PC-9 (cell line): ENCODE measurements around the gene ATP6V0D1. TPM values are rescaled to one million over a fixed set of nuclear protein-coding genes. Genes with fewer than 3 reads are reported as not detected.

Experiments
- BruUV-seq: library from RNA; stranded (reverse); fragments of 400-500 nt; replicated peaks from 2 replicates; lab custom pipeline; 2021; lab: Mats Ljungman, UMichigan
- CTCF ChIA-PET: fragments of 300-600 bp; sonication (Branson Sonifier 250); formaldehyde crosslinking; loops from one replicate; lab custom pipeline; 2022; ENCODE audit warnings: antibody characterized with exemption; lab: Charles Lee
- POLR2A ChIA-PET: fragments of 300-600 bp; sonication (Branson Sonifier 250); formaldehyde crosslinking; loops from one replicate; lab custom pipeline; 2022; ENCODE audit warnings: antibody characterized with exemption; ENCODE audit not compliant: unreplicated experiment; lab: Charles Lee
- DNase-seq, 2 experiments: peaks; one replicate each; pipeline versions ENCODE4 v3.0.0 to v3.0.0-alpha.2; 2015 to 2022; ENCODE audit warnings: mixed read lengths in 1 of 2
- H2AFZ ChIP-seq: fragments of 200-600 bp; sonication (generic); 2 replicates; pipeline ENCODE4 v1.8.1; 2017; ENCODE audit warnings: antibody characterized with exemption
- H3F3A ChIP-seq: fragments of 200-600 bp; sonication (generic); 2 replicates; pipeline ENCODE4 v1.8.1; 2017; ENCODE audit warnings: antibody characterized with exemption, mild to moderate bottlenecking, low read depth; ENCODE audit not compliant: insufficient read depth
- H3K27ac ChIP-seq: fragments of 200-600 bp; sonication (generic); 2 replicates; pipeline ENCODE4 v1.6.1; 2016; ENCODE audit warnings: mixed run types
- H3K27me3 ChIP-seq: fragments of 200-600 bp; sonication (generic); 2 replicates; pipeline ENCODE4 v1.6.1; 2016; ENCODE audit warnings: low read depth, mixed run types; ENCODE audit not compliant: insufficient read depth
- H3K36me3 ChIP-seq: fragments of 200-600 bp; sonication (generic); 2 replicates; pipeline ENCODE4 v1.6.1; 2016; ENCODE audit warnings: low read depth, mixed run types
- H3K4me1 ChIP-seq: fragments of 200-600 bp; sonication (generic); replicated peaks from 2 replicates; pipeline ENCODE4 v1.6.1; 2016; ENCODE audit warnings: mixed run types; ENCODE audit not compliant: insufficient read depth
- H3K4me2 ChIP-seq: fragments of 200-600 bp; sonication (generic); 2 replicates; pipeline ENCODE4 v1.6.1; 2017; ENCODE audit warnings: mixed run types
- H3K4me3 ChIP-seq: fragments of 200-600 bp; sonication (generic); 2 replicates; pipeline ENCODE4 v1.6.1; 2016; ENCODE audit warnings: mixed run types
- H3K79me2 ChIP-seq: fragments of 200-600 bp; sonication (generic); 2 replicates; pipeline ENCODE4 v1.6.1; 2017; ENCODE audit warnings: low read depth, mixed run types
- H3K9me2 ChIP-seq: fragments of 200-600 bp; sonication (generic); 2 replicates; pipeline ENCODE4 v1.8.1; 2017; ENCODE audit warnings: mild to moderate bottlenecking; ENCODE audit not compliant: insufficient read depth
- H3K9me3 ChIP-seq: fragments of 200-600 bp; sonication (generic); 2 replicates; pipeline ENCODE4 v1.8.1; 2016; ENCODE audit warnings: low read depth; ENCODE audit not compliant: insufficient read depth
- H4K20me1 ChIP-seq: fragments of 200-600 bp; sonication (generic); 2 replicates; pipeline ENCODE4 v1.8.1; 2017; ENCODE audit not compliant: insufficient read depth
- EZH2 ChIP-seq: fragments of 200-600 bp; sonication (generic); IDR thresholded peaks from 2 replicates; pipeline ENCODE4 v1.8.0; 2017; ENCODE audit warnings: antibody characterized with exemption, low read depth
- intact Hi-C: fragments of 100-400 bp; cut with micrococcal nuclease; formaldehyde crosslinking; loops from one replicate; pipeline ENCODE4 v1.10.0; 2022; ENCODE audit not compliant: unreplicated experiment
- total RNA-seq: library from RNA; stranded (reverse); gene quantifications from 2 replicates; pipeline ENCODE4 v1.2.3, GENCODE V29; 2021
- TF ChIP-seq, protein P1 (sequence below): fragments of 200-600 bp; sonication (generic); conservative IDR thresholded peaks from 2 replicates; pipeline ENCODE4 v1.6.1; 2017; ENCODE audit warnings: mixed run types, antibody characterized with exemption, mild to moderate bottlenecking, moderate library complexity

Gene ATP6V0D1
- total RNA-seq, 1 experiment from 2014 or later, result 61.0 TPM

DNA sequence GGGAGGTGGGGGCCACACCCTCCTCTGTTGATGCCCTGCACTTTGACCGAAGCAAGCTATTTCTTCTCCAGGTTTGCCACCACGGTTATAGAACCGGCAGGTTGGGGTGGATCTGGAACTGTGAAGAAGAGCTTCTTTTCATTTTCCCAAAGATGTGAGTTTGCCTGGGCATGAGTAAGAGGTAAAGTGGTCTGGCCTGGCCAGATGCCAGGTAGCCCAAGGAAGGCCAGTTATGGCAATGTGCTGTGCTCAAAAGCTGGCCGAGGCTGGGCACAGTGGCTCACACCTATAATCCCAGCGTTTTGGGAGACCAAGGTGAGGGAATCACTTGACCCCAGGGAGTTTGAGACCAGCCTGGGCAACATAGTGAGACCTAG, 18.7 kb downstream of the ATP6V0D1 start:
- H3K36me3 ChIP-seq, result no peaks in the 10 kb centered on the region
- peaks cover 60% of the 10 kb centered on the region for H4K20me1 ChIP-seq
- no peak overlapping the region for H3K4me2 ChIP-seq
- H3K79me2 ChIP-seq, result peaks cover 19% of the 10 kb centered on the region
- ChIA-PET CTCF (interaction anchor here (0.6 to 1.0 kb wide), 2 partner anchors 16 to 102 kb away, joined by 3 read pairs; no protein-coding TSS in a partner anchor), POLR2A (no interaction called here)
- no peak overlapping the region for H3K27ac ChIP-seq
- no peaks in the 10 kb centered on the region for H3K9me2 ChIP-seq
- no peaks in the 10 kb centered on the region for H3F3A ChIP-seq
- H2AFZ ChIP-seq, result no peak overlapping the region
- no peaks in the 10 kb centered on the region for H3K27me3 ChIP-seq
- 0 out of 2 replicates have a peak, but pooled peaks cover 5% of the 10 kb centered on the region for H3K4me1 ChIP-seq
- no peaks in the 10 kb centered on the region for H3K9me3 ChIP-seq
- DNase-seq, result no peak
- H3K4me3 ChIP-seq, result no peak overlapping the region
- TF ChIP-seq, protein P1, sequence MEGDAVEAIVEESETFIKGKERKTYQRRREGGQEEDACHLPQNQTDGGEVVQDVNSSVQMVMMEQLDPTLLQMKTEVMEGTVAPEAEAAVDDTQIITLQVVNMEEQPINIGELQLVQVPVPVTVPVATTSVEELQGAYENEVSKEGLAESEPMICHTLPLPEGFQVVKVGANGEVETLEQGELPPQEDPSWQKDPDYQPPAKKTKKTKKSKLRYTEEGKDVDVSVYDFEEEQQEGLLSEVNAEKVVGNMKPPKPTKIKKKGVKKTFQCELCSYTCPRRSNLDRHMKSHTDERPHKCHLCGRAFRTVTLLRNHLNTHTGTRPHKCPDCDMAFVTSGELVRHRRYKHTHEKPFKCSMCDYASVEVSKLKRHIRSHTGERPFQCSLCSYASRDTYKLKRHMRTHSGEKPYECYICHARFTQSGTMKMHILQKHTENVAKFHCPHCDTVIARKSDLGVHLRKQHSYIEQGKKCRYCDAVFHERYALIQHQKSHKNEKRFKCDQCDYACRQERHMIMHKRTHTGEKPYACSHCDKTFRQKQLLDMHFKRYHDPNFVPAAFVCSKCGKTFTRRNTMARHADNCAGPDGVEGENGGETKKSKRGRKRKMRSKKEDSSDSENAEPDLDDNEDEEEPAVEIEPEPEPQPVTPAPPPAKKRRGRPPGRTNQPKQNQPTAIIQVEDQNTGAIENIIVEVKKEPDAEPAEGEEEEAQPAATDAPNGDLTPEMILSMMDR, result no peak
- no peak for TF ChIP-seq EZH2
- no TSS peak for BruUV-seq
- intact Hi-C loops, result loop anchor here (10.0 kb wide), 2 partner anchors 267 to 567 kb away; partner anchors contain the start of genes E2F4, ELMO3 and EXOC3L1

DNA sequence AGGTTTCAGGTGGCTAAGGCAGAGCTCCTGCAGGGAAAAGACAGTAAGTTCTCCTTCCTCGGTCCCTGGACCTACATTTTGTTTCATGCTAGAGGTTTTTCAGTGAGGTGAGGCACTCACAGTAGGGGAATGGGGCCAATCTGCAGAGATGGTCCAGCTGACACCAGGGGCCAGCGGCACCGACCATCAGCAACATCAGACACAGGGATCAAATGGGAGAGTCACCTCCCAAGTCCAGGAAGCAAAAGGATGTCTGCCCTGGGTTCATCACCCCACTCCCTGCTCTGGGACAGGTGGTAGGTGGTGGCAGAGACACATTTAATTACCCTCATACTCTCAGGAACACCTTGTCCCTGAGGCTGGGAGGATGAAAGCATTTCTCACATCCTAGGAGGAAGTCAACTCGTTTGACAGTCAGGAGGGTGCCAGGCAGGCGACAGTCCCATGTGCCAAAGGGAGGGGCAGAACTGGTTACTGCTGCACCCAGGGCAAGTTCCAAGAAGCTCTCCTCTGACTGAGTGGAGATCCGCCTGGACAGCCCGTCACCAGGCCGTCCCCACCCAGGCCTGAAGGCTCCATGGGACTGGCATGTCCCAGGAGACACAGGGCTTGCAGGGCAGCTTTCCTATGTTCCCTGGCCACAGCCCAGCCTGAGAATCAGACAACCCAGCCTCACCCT, 19.2 kb downstream of the ATP6V0D1 start:
- intact Hi-C loops, result loop anchor here (10.0 kb wide), 2 partner anchors 267 to 567 kb away; partner anchors contain the start of genes E2F4, ELMO3 and EXOC3L1
- ChIA-PET CTCF (interaction anchor here (0.6 to 1.0 kb wide), 2 partner anchors 15 to 102 kb away, joined by 3 read pairs; no protein-coding TSS in a partner anchor), POLR2A (no interaction called here)
- DNase-seq, result peak in 1 of 2 experiments; percentile 72
- no peak overlapping the region for H3K27ac ChIP-seq
- H2AFZ ChIP-seq, result no peak overlapping the region
- H3K9me2 ChIP-seq, result no peaks in the 10 kb centered on the region
- no peaks in the 10 kb centered on the region for H3K9me3 ChIP-seq
- no peaks in the 10 kb centered on the region for H3K27me3 ChIP-seq
- peaks cover 19% of the 10 kb centered on the region for H3K79me2 ChIP-seq
- peaks cover 55% of the 10 kb centered on the region for H4K20me1 ChIP-seq
- no peak overlapping the region for H3K4me2 ChIP-seq
- BruUV-seq, result no TSS peak
- H3K4me1 ChIP-seq, result 0 out of 2 replicates have a peak, but pooled peaks cover 5% of the 10 kb centered on the region
- no peaks in the 10 kb centered on the region for H3F3A ChIP-seq
- no peaks in the 10 kb centered on the region for H3K36me3 ChIP-seq
- no peak overlapping the region for H3K4me3 ChIP-seq
- no peak for TF ChIP-seq EZH2
- TF ChIP-seq, protein P1, result no peak

DNA sequence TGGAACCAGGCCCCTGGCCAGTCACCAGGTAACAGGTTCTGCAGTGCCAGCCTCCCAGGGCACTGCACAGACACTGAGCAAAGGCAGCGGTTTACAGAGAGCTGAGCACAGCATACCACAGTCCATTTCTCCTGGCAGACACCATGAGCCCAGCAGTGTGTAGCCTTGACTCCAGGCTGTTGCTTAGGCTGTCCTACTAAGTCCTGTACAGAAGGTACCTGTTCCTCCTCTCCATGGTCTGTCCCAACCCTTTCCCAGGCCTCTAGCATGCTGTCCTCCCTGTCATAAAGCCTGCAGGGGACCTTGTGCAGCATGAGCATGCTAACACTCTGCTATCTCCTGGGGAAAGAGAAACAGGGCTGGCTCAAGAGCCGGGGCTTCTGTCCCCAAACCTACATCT, 20.0 kb downstream of the ATP6V0D1 start:
- POLR2A ChIA-PET, result no interaction called here
- BruUV-seq, result no TSS peak
- H3K4me2 ChIP-seq, result no peak overlapping the region

More for the DNA sequence above, 20.0 kb downstream of the ATP6V0D1 start:
- H3K4me3 ChIP-seq, result no peak overlapping the region
- CTCF ChIA-PET, result no interaction called here
- no peak overlapping the region for H2AFZ ChIP-seq
- peaks cover 50% of the 10 kb centered on the region for H4K20me1 ChIP-seq
- no peaks in the 10 kb centered on the region for H3K9me2 ChIP-seq
- H3K9me3 ChIP-seq, result no peaks in the 10 kb centered on the region
- TF ChIP-seq, protein P1, result no peak
- TF ChIP-seq EZH2, result no peak
- H3K4me1 ChIP-seq, result 0 out of 2 replicates have a peak, but pooled peaks cover 5% of the 10 kb centered on the region
- H3K27me3 ChIP-seq, result no peaks in the 10 kb centered on the region
- no peaks in the 10 kb centered on the region for H3F3A ChIP-seq
- intact Hi-C loops, result loop anchor here (10.0 kb wide), 2 partner anchors 266 to 566 kb away; partner anchors contain the start of genes E2F4, ELMO3 and EXOC3L1
- H3K27ac ChIP-seq, result no peak overlapping the region
- H3K79me2 ChIP-seq, result peaks cover 19% of the 10 kb centered on the region
- no peaks in the 10 kb centered on the region for H3K36me3 ChIP-seq
- DNase-seq, result no peak
